Fibroblast of lung (primary cell): ENCODE data around the gene MAPK6. TPM values are rescaled to one million over a fixed set of nuclear protein-coding genes. Genes with fewer than 3 reads are reported as not detected.

ENCODE experiments used
- DNase-seq, 2 donors: peaks; one replicate each; pipeline versions ENCODE4 v3.0.0 to v3.0.0-alpha.2; 2010; ENCODE audit warnings: low read depth in 2 of 2
- H2AFZ ChIP-seq: 2 replicates; pipeline ENCODE4 v1.5.1; 2012; ENCODE audit warnings: low read length, control low read depth, inconsistent platforms
- H3K27ac ChIP-seq: 2 replicates; pipeline ENCODE4 v1.5.1; 2011; ENCODE audit warnings: low read length, control low read depth; ENCODE audit not compliant: insufficient read depth
- H3K27me3 ChIP-seq: 2 replicates; pipeline ENCODE4 v1.5.1; 2011; ENCODE audit warnings: mild to moderate bottlenecking, low read length; ENCODE audit not compliant: control insufficient read depth, insufficient read depth
- H3K36me3 ChIP-seq: 2 replicates; pipeline ENCODE4 v1.5.1; 2011; ENCODE audit warnings: low read length; ENCODE audit not compliant: control insufficient read depth, insufficient read depth
- H3K4me1 ChIP-seq: 2 replicates; pipeline ENCODE4 v1.5.1; 2011; ENCODE audit warnings: low read length; ENCODE audit not compliant: control insufficient read depth, insufficient read depth; ENCODE audit errors: extremely low read depth
- H3K4me2 ChIP-seq: 2 replicates; pipeline ENCODE4 v1.5.1; 2011; ENCODE audit warnings: low read length, control low read depth; ENCODE audit not compliant: insufficient read depth; ENCODE audit errors: extremely low read depth
- H3K4me3 ChIP-seq, 4 experiments: fragments of 200-600 bp in 1 of 4; sonication (generic) in 1 of 4; replicated peaks in 1 of 4; 2 replicates each; pipeline ENCODE4 v1.5.1; 2011 to 2016; ENCODE audit warnings: low read length in 4 of 4, low read depth in 3 of 4, mild to moderate bottlenecking in 3 of 4, control low read depth in 2 of 4, inconsistent platforms in 1 of 4, mixed read lengths in 1 of 4; ENCODE audit not compliant: insufficient read depth in 1 of 4; ENCODE audit errors: control extremely low read depth in 1 of 4
- H3K79me2 ChIP-seq: 2 replicates; pipeline ENCODE4 v1.5.1; 2012; ENCODE audit warnings: mild to moderate bottlenecking, low read length, inconsistent platforms; ENCODE audit not compliant: control insufficient read depth, insufficient read depth
- H3K9ac ChIP-seq: 2 replicates; pipeline ENCODE4 v1.5.1; 2011; ENCODE audit warnings: mild to moderate bottlenecking, low read length, control low read depth; ENCODE audit not compliant: insufficient read depth
- H3K9me3 ChIP-seq: 2 replicates; pipeline ENCODE4 v1.5.1; 2012; ENCODE audit warnings: low read depth, low read length; ENCODE audit not compliant: control insufficient read depth, insufficient read depth
- H4K20me1 ChIP-seq: 2 replicates; pipeline ENCODE4 v1.5.1; 2011; ENCODE audit warnings: low read length; ENCODE audit not compliant: control insufficient read depth, insufficient read depth; ENCODE audit errors: extremely low read depth
- CTCF ChIP-seq, 2 donors: IDR thresholded peaks in 1 of 2; conservative IDR thresholded peaks in 1 of 2; 1 replicate in 1 of 2; 2 replicates in 1 of 2; pipeline ENCODE4 v1.5.1; 2011 to 2012; ENCODE audit warnings: low read length in 2 of 2, control low read depth in 1 of 2, inconsistent platforms in 1 of 2, low read depth in 1 of 2, mild to moderate bottlenecking in 1 of 2
- EZH2 ChIP-seq: IDR thresholded peaks from 2 replicates; pipeline ENCODE4 v1.5.1; 2012; ENCODE audit warnings: low read length, control low read depth, mild to moderate bottlenecking; ENCODE audit errors: missing control alignments
- polyA plus RNA-seq, 2 donors: library from polyadenylated mRNA; depleted of rRNA in 1 of 2; stranded (reverse) in 1 of 2; unstranded in 1 of 2; fragments of >200 nt; gene quantifications; 2 replicates each; pipeline ENCODE4 v1.2.1, GENCODE V29; 2011 to 2012; ENCODE audit warnings: missing spikeins in 1 of 2
- total RNA-seq: library from RNA; depleted of rRNA; stranded (reverse); fragments of >200 nt; gene quantifications from 2 replicates; pipeline ENCODE4 v1.2.1, GENCODE V29; 2014

MAPK6 gene
- total and polyA plus RNA-seq, 2 donors (not counting 1 experiment from before 2014, with no cell fraction given) = 45.5 to 62.1 TPM

GRCh38 chr15:52114261-52115055 lies 95.4 kb downstream of the MAPK6 start:
- H4K20me1 ChIP-seq = no peaks in the 10 kb centered on the region
- H2AFZ ChIP-seq = no peak overlapping the region
- H3K79me2 ChIP-seq = no peaks in the 10 kb centered on the region
- peaks cover 3% of the 10 kb centered on the region for H3K27me3 ChIP-seq
- no peak overlapping the region for H3K4me3 ChIP-seq
- H3K27ac ChIP-seq = no peak overlapping the region
- TF ChIP-seq CTCF (conservative IDR thresholded peaks at IDR 0.05 in 1 of 2, IDR thresholded peaks at IDR 0.05 in 1 of 2; ENCODE audit: low read depth in 1 of 2, low read length in 2 of 2) = no peak
- TF ChIP-seq EZH2 = no peak
- no peaks in the 10 kb centered on the region for H3K9me3 ChIP-seq
- no peaks in the 10 kb centered on the region for H3K4me1 ChIP-seq
- DNase-seq = no peak
- no peaks in the 10 kb centered on the region for H3K36me3 ChIP-seq
- no peak overlapping the region for H3K9ac ChIP-seq
- no peak overlapping the region for H3K4me2 ChIP-seq

- no peaks in the 10 kb centered on the region for H3K36me3 ChIP-seq
- no peaks in the 10 kb centered on the region for H3K4me1 ChIP-seq
- H3K9ac ChIP-seq = no peak overlapping the region
- no peak overlapping the region for H2AFZ ChIP-seq
- no peaks in the 10 kb centered on the region for H3K9me3 ChIP-seq
- H3K27me3 ChIP-seq = peaks cover 3% of the 10 kb centered on the region
- no peak overlapping the region for H3K27ac ChIP-seq
- no peaks in the 10 kb centered on the region for H4K20me1 ChIP-seq
- no peak for TF ChIP-seq CTCF (conservative IDR thresholded peaks at IDR 0.05 in 1 of 2, IDR thresholded peaks at IDR 0.05 in 1 of 2; ENCODE audit: low read depth in 1 of 2, low read length in 2 of 2)
- H3K79me2 ChIP-seq = no peaks in the 10 kb centered on the region
- no peak for DNase-seq
- no peak overlapping the region for H3K4me3 ChIP-seq
- H3K4me2 ChIP-seq = no peak overlapping the region
These were observed 96.8 kb downstream of the MAPK6 start for GRCh38 chr15:52115598-52116427.

Other genes starting within 250 kb of the MAPK6 start
- 30.6 and 35.3 TPM in 2 replicates for gene TMOD3, start 189.6 kb upstream of the MAPK6 start, total RNA-seq
- gene TMOD3, start 189.6 kb upstream of the MAPK6 start, polyA plus RNA-seq = 19.8 and 33.7 TPM in 2 replicates
- gene LEO1, start 47.4 kb upstream of the MAPK6 start, total RNA-seq = 21.3 and 25.4 TPM in 2 replicates
- 12.9 and 16.1 TPM in 2 replicates for gene LEO1, start 47.4 kb upstream of the MAPK6 start, polyA plus RNA-seq
- gene BCL2L10, start 93.6 kb downstream of the MAPK6 start, total RNA-seq = under 0.01 and 0.17 TPM in 2 replicates
- not detected in 2 replicates for gene BCL2L10, start 93.6 kb downstream of the MAPK6 start, polyA plus RNA-seq
- 40.3 and 52.2 TPM in 2 replicates for gene GNB5, start 172.2 kb downstream of the MAPK6 start, total RNA-seq
- gene GNB5, start 172.2 kb downstream of the MAPK6 start, polyA plus RNA-seq = 27.4 and 44.0 TPM in 2 replicates